Right renal cortex interstitium (tissue), 3 donors: ENCODE results near the gene MAD1L1. TPM values are rescaled to one million over a fixed set of nuclear protein-coding genes. Genes with fewer than 3 reads are reported as not detected.

Experiments used
- DNase-seq, 3 donors: peaks; one replicate each; pipeline ENCODE4 v3.0.0-alpha.2; 2013; ENCODE audit warnings: low read depth in 3 of 3, low spot score in 2 of 3
- polyA plus RNA-seq, 3 donors: library from polyadenylated mRNA; unstranded; fragments of 120-200 nt; gene quantifications; one replicate each; pipeline ENCODE4 v1.2.1, GENCODE V29; 2013; ENCODE audit not compliant: insufficient read length in 3 of 3

MAD1L1 gene
- polyA plus RNA-seq, 3 donors: 22.9 to 26.0 (median 25.1) TPM

- no peak for DNase-seq
These were observed 12.7 kb downstream of the MAD1L1 start for GRCh38 chr7:2220030-2220429.

GRCh38 chr7:2219606-2220005 lies 13.1 kb downstream of the MAD1L1 start:
- DNase-seq: no peak

- DNase-seq: no peak
These were observed 13.6 kb downstream of the MAD1L1 start for GRCh38 chr7:2219136-2219535.

GRCh38 chr7:2218444-2218785 lies 14.3 kb downstream of the MAD1L1 start:
- DNase-seq: no peak

GRCh38 chr7:2217716-2218443 lies 14.9 kb downstream of the MAD1L1 start:
- DNase-seq: no peak

GRCh38 chr7:2217206-2217605 lies 15.5 kb downstream of the MAD1L1 start:
- no peak for DNase-seq

- DNase-seq: no peak
These were observed 16.9 kb downstream of the MAD1L1 start for GRCh38 chr7:2215851-2216250.

- DNase-seq: no peak
These were observed 18.1 kb downstream of the MAD1L1 start for GRCh38 chr7:2214636-2215035.

- no peak for DNase-seq
These were observed 19.1 kb downstream of the MAD1L1 start for GRCh38 chr7:2213551-2214215.

- DNase-seq: no peak
These were observed 19.8 kb downstream of the MAD1L1 start for GRCh38 chr7:2212906-2213305.

- DNase-seq: no peak
These were observed 20.8 kb downstream of the MAD1L1 start for GRCh38 chr7:2211926-2212325.

- no peak for DNase-seq
These were observed 21.4 kb downstream of the MAD1L1 start for GRCh38 chr7:2211259-2211880.

- no peak for DNase-seq
These were observed 22.0 kb downstream of the MAD1L1 start for GRCh38 chr7:2210551-2211258.

- DNase-seq: no peak
These were observed 22.8 kb downstream of the MAD1L1 start for GRCh38 chr7:2209961-2210323.

- no peak for DNase-seq
These were observed 23.4 kb downstream of the MAD1L1 start for GRCh38 chr7:2209146-2209960.

- DNase-seq: no peak
These were observed 24.0 kb downstream of the MAD1L1 start for GRCh38 chr7:2208712-2209111.

- DNase-seq: no peak
These were observed 27.5 kb downstream of the MAD1L1 start for GRCh38 chr7:2205036-2205780.

GRCh38 chr7:2204446-2204845 lies 28.3 kb downstream of the MAD1L1 start:
- no peak for DNase-seq

- no peak for DNase-seq
These were observed 28.9 kb downstream of the MAD1L1 start for GRCh38 chr7:2203766-2204300.
